ENCODE data around the gene PTGIS.
"Not testable (repeated sequence)": the region's sequence is repeated elsewhere in the genome, so short reads cannot be mapped to it uniquely, and the experiment has no call there.

Gene PTGIS

DNA sequence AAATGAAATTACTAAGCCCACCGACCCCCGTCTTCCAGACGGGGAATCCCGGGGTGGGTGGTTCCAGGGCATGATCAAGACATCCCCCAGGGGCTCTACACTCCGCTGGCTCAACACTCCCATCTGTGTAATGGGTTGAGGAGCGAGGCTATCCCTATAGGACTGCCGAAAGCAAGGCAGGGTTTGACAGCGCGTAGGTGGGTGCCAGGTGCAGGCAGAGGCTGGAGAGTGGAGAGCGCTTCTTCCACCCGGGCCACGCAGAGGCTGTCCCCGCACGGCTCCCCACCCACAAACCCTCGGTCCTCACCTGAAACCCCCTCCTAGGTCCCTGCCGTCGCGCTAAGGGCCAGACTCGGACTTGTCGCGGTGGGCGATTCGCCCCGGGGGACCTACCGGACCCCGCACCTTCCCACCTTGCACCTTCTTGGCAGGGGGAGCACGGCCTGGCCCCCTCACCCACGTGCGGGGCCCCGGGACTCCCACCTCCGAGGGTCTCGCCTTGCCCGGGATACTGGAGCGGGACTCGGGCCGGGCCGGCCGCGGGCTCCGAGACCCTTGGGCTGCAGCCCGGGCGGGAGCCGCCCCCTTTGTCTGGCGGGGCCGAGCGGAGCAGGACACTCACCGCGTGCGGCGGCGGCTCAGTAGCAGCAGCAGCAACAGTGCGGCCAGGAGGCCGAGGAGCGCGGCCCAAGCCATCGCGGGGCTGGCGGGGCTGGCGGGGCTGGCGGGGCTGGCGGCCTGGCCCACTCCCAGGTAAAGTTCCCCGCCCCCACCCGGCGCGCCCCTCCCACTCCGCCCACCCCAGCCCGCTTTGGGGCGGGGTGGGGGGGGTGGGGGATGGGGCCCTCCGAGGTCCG, at the start of gene PTGIS:
Gene PTGIS, minus strand, starts transcription at position 717 of the 857 bp plus-strand sequence. Its CDS starts 21 bp downstream, at position 696.
- TF ChIP-seq, protein P1, sequence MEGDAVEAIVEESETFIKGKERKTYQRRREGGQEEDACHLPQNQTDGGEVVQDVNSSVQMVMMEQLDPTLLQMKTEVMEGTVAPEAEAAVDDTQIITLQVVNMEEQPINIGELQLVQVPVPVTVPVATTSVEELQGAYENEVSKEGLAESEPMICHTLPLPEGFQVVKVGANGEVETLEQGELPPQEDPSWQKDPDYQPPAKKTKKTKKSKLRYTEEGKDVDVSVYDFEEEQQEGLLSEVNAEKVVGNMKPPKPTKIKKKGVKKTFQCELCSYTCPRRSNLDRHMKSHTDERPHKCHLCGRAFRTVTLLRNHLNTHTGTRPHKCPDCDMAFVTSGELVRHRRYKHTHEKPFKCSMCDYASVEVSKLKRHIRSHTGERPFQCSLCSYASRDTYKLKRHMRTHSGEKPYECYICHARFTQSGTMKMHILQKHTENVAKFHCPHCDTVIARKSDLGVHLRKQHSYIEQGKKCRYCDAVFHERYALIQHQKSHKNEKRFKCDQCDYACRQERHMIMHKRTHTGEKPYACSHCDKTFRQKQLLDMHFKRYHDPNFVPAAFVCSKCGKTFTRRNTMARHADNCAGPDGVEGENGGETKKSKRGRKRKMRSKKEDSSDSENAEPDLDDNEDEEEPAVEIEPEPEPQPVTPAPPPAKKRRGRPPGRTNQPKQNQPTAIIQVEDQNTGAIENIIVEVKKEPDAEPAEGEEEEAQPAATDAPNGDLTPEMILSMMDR (conservative IDR thresholded peaks at IDR 0.05; ENCODE audit: low read depth, low read length), result no peak
- DNase-seq (ENCODE audit: low read depth), result no peak
- H3K4me3 ChIP-seq (ENCODE audit: low read length), result peak within 1 kb of the TSS; percentile 54

DNA sequence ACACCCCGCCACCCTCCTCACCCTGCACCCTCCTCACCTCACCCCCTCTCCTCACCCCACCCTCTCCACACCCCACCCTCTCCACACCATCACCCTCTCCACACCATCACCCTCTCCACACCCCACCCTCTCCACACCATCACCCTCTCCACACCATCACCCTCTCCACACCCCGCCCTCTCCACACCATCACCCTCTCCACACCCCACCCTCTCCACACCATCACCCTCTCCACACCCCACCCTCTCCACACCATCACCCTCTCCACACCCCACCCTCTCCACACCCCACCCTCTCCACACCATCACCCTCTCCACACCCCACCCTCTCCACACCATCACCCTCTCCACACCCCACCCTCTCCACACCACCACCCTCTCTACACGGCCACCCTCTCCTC, 49.5 kb upstream of the PTGIS start:
- H3K4me3 ChIP-seq (ENCODE audit: low read length); DNase-seq (ENCODE audit: low read depth): not testable (repeated sequence)

DNA sequence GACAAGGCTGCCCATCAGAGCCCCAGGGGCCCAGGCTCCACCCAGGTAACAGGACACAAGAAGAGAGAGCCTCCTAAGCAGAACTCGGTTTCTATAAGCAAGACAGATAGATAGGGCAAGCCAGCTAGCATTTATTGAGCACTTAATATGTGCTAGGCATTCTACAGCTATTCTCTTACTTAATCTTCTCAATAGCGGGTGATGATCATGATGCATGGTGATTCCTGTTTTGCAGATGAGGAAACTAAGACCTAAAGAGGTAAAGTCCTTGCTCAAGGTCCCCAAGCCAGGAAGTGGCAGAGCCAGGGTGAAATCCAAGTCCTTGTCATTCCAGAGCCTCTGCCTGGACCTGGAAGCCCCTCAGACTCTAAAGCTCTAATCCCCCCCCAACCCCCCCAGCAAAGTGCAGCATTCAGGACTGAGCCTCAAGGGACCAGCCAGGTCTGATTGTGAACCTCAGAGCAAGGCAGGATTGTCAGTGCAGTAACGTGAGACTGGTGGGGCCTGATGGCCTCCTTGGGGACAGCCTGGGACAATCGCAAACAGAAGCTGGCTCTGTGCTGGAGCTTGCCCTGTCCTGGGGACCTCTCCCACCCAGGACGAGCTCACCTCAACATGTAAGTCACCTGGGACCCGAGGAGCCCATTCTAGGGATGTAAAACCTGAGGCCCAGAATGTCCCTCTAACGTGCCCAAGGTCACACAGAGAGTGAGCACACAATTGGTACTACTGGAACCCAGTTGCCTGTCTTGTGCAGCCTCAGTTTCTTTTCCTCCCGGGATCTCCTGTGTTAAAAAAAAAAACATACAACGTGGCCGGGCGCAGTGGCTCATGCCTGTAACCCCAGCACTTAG, 48.4 kb upstream of the PTGIS start:
- no peak for DNase-seq (ENCODE audit: low read depth)
- H3K4me3 ChIP-seq (ENCODE audit: low read length), result no peak overlapping the region
- TF ChIP-seq, protein P1 (conservative IDR thresholded peaks at IDR 0.05; ENCODE audit: low read depth, low read length), result no peak

DNA sequence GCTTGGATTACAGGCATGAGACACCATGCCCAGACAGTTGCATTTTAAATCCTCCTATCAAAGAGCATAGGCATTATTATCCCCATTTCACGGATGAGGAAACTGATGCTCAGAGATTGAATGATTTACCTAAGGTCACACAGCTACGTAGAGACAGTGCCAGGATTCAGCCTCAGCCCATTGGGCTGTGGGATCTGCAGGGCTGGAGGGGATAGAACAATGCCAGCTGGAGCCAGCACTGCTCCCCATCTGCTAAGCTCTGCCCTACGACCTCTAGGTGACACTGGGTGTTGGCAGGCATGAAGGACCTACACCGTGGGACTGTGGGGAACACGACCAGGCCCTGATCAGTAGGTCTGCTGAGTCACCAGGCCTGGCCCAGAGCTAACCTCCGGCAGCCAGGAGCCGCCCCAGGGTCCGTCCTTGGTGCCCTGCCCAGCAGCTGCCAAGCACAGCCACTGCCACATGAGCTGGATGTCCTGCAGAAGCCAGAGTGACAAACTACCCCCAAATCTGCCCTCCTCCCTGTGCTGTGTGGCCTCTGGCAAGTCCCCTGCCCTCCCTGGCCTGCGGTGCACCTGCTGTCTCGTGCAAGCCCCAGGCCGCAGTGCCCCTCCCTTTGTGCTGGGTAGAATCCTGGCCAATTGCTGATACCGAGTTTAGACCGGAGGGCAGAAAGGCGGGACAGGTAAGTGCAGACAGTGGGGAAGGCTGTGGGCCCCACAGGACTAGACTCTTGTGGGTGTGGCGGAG, 47.6 kb upstream of the PTGIS start:
- DNase-seq (ENCODE audit: low read depth), result no peak

DNA sequence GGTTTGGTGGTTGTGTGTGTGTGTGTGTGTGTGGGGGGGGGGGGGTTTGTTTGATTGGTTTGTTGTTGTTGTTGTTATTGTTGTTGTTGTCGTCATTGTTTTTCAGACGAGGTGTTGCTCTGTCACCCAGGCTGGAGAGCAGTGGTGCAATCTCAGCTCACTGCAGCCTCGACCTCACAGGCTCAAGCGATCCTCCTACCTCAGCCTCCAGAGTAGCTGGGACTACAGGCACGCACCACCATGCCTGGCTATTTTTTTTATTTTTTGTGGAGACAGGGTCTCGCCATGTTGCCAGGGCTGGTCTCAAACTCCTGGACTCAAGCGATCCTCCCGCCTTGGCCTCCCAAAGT, 47.1 kb upstream of the PTGIS start:
- not testable (repeated sequence) for DNase-seq (ENCODE audit: low read depth)

More for the DNA sequence above, 47.6 kb upstream of the PTGIS start:
- H3K4me3 ChIP-seq (ENCODE audit: low read length), result no peak overlapping the region
- TF ChIP-seq, protein P1 (conservative IDR thresholded peaks at IDR 0.05; ENCODE audit: low read depth, low read length), result no peak

DNA sequence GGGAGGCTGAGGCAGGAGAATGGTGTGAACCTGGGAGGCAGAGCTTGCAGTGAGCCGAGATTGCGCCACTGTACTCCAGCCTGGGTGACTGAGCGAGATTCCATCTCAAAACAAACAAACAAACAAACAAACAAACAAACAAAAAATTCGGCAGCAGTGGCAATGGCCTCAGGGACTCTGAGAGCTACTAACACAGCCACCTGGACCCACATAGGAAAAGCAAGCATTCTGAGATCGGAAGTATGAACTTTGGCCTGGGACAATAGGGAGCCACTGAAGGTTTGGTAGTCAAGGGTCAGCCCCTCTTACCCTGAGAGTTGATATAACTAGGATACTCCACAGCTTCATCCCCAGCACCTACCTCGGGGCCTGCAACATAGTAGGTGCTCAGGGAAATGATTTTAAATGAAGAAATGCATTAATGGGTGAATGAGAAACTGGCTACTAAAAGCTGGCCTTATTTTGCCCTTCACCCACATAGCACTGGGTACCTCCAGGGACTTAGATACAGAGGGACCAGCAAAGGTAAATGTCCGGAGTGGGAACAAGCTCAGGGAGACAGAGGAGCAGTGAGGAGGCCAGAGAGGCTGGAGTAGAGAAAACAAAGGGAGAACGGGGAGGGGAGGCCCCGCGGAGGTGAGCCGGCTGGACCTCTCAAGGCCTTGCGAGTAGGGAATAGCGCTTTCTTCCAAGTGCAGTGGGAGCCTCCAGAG, 46.6 kb upstream of the PTGIS start:
- no peak overlapping the region for H3K4me3 ChIP-seq (ENCODE audit: low read length)
- DNase-seq (ENCODE audit: low read depth), result no peak
- TF ChIP-seq, protein P1 (conservative IDR thresholded peaks at IDR 0.05; ENCODE audit: low read depth, low read length), result no peak

More for the DNA sequence above, 47.1 kb upstream of the PTGIS start:
- H3K4me3 ChIP-seq (ENCODE audit: low read length), result not testable (repeated sequence)

DNA sequence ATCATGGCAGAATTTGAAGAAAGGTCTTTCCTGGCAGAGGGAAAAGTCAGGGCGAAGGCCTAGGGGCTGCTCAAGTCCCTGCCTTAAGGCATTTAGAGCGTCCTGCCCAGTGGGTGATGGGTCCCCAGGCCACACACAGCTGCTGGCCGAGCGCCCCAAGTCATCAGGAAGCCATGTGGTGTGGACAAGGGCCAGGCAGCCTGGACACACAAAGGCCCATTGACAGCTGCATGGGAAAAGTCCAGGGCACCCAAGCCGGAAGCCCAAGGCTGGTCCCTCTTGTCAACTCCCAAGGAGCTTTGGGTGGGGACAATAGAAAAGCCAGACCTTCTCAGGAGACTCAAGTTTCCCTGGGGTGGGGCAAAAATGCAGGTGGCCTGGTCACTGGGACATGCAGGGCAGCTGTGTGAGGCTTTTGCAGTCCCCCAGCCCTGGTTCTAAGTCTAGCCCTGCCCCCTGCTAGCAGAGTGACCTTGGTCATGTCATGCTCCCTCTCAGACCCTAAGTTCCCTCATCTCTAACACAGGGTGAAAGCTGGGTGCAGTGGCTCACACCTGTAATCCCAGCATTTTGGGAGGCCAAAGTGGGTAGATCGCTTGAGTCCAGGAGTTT, 44.3 kb upstream of the PTGIS start:
- TF ChIP-seq, protein P1 (conservative IDR thresholded peaks at IDR 0.05; ENCODE audit: low read depth, low read length), result no peak
- no peak overlapping the region for H3K4me3 ChIP-seq (ENCODE audit: low read length)
- DNase-seq (ENCODE audit: low read depth), result no peak

DNA sequence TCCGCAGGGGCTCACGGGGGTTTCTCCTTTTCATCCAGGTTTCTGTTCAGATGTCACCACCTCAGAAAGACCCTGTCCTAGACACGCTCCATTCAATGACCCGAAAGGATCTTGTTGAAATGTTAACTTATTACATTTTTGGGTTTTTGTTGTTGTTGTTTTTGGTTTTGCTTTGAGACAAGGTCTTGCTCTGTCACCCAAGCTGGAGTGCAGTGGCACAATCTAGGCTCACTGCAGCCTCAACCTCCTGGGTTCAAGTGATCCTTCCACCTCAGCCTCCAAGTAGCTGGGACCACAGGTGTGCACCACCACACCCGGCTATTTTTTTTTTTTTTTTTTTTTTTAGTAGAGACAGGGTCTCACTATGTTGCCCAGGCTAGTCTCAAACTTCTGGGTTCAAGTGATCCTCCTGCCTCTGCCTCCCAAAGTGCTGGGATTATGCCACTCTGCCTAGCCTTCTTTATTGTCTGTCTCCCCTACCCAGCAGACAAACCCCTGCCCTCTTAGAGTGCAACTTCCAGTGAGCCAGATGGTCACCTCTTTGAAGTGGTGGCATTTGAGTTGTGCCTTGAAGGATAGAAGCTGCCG, 43.7 kb upstream of the PTGIS start:
- H3K4me3 ChIP-seq (ENCODE audit: low read length); DNase-seq (ENCODE audit: low read depth): not testable (repeated sequence)
